Fibroblast of the aortic adventitia (primary cell): ENCODE data around the gene CCDC141. TPM values are rescaled to one million over a fixed set of nuclear protein-coding genes. Genes with fewer than 3 reads are reported as not detected.
"Not testable (repeated sequence)": the region's sequence is repeated elsewhere in the genome, so short reads cannot be mapped to it uniquely, and the experiment has no call there.

Experiments used
- DNase-seq: peaks from one replicate; pipeline ENCODE4 v3.0.0-alpha.2; 2010; ENCODE audit warnings: low read depth
- H3K4me3 ChIP-seq: 2 replicates; pipeline ENCODE4 v1.5.1; 2011; ENCODE audit warnings: low read depth, mild to moderate bottlenecking, control low read depth, low read length, moderate library complexity
- CTCF ChIP-seq: IDR thresholded peaks from 2 replicates; pipeline ENCODE4 v1.5.1; 2011; ENCODE audit warnings: mild to moderate bottlenecking, low read length, control low read depth, inconsistent platforms; ENCODE audit not compliant: insufficient read depth
- total RNA-seq: library from RNA; depleted of rRNA; stranded (reverse); fragments of >200 nt; gene quantifications from 2 replicates; pipeline ENCODE4 v1.2.3, GENCODE V29; 2012; ENCODE audit warnings: low replicate concordance

Gene CCDC141
- total RNA-seq, 1 donor, result 2.7 TPM

- no peak for TF ChIP-seq CTCF
- no peak for DNase-seq
- H3K4me3 ChIP-seq, result no peak overlapping the region
Observed at GRCh38 chr2:178997477-178997876, 52.5 kb downstream of the CCDC141 start.

DNA sequence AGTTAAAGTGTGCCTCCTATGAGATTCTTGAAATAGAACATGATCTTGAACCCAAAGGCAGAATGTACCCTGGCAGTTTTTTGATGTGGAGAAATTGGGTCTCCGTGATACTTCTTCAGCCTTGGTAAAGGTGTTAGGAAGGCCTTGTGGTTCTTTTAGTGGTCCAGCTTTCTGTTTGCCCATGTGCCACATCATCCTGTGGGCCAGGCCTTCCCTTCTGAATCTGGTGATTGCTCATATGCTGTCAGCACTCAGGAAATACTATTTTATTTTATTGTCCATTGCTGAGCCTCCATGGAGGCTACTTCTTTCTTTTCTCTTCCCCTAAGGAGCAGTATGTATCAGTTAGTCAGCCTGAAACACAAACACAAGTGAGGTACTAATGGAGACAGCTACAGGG is 52.9 kb downstream of the CCDC141 start:
- DNase-seq, result no peak
- H3K4me3 ChIP-seq, result no peak overlapping the region
- no peak for TF ChIP-seq CTCF

GRCh38 chr2:178994264-178994663 is 55.7 kb downstream of the CCDC141 start:
- no peak overlapping the region for H3K4me3 ChIP-seq
- TF ChIP-seq CTCF, result no peak
- no peak for DNase-seq

DNA sequence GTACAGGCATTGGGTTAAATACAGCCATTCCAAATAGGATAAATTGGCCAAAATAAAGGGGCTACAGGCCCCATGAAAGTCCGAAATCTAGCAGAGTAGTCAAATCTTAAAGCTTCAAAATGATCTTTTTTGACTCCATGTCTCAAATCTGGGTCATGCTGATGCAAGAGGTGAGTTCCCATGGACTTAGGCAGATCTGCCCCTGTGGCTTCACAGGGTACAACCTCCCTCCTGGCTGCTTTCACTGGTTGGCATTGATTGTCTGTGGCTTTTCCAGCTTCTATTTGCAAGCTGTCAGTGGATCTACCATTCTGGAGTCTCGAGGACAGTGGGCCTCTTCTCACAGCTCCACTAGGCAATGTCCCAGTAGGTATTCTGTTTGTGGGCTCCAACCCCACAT is 56.1 kb downstream of the CCDC141 start:
- no peak for DNase-seq
- H3K4me3 ChIP-seq, result no peak overlapping the region
- no peak for TF ChIP-seq CTCF

GRCh38 chr2:178992719-178993118 is 57.2 kb downstream of the CCDC141 start:
- H3K4me3 ChIP-seq, result not testable (repeated sequence)
- peak; percentile 22 for DNase-seq
- TF ChIP-seq CTCF, result peak; percentile 42

GRCh38 chr2:178990533-178991241 is 59.2 kb downstream of the CCDC141 start:
- TF ChIP-seq CTCF, result no peak
- no peak overlapping the region for H3K4me3 ChIP-seq

GRCh38 chr2:178989424-178989823 is 60.5 kb downstream of the CCDC141 start:
- not testable (repeated sequence) for H3K4me3 ChIP-seq, DNase-seq

More at GRCh38 chr2:178990533-178991241, 59.2 kb downstream of the CCDC141 start:
- DNase-seq, result no peak

GRCh38 chr2:178982652-178983051 is 67.3 kb downstream of the CCDC141 start:
- DNase-seq, H3K4me3 ChIP-seq: not testable (repeated sequence)
